GM21786 (cell line): ENCODE measurements around the gene HSPA1A.
"Not testable (repeated sequence)": the region's sequence is repeated elsewhere in the genome, so short reads cannot be mapped to it uniquely, and the experiment has no call there.

Experiments
- ATAC-seq: cut with Tn5 transposase; IDR thresholded peaks from one replicate; pipeline ENCODE4 v1.9.1; 2021; ENCODE audit not compliant: unreplicated experiment

HSPA1A gene

DNA sequence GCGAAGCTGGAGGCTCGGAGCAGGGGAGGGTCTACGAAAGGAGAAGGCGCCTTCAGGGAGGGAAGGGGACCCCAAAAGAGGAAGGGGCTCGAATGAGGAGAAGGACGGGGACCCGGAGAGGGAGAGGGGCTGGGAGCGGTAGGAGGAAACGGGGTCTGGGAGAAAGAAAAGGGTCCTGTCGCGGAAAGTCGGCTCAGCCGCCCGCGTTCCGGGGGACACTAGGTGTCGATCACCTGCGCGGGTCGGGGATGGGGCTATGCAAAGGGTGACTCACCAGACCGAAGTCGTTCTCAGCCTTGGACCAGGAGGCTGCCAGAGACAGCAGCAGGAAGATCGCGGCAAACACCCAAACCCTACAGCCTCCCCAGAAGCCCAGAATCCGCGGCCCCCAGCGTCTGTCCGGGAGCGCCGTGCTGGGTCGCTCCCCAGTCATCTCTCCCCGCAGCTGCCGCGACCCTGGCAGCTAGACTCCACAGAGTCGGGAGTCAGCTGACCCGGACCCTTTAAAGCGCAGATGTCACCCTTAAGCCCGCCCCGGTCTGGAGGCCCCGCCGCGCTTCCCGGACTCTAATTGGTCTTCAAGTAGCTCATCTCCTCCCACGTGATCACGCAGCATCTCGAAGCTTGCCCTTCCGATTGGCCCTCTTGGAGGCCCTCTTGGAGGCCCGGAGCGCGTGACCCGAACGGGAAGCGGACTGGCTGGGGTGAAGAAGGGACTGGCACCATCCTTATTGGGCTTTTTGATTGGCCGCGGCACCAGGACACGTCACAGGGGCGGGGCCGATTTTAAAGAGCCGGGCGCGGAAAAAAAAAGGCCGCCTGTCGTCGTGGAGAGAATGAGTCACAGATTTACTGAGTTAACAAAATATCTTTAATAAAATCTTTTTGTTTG lies 47.2 kb downstream of the HSPA1A start, which contains the start of gene NEU1:
TSS of gene NEU1 (minus strand) at position 478 of the 892 bp plus-strand sequence. CDS start at position 433, 45 bp downstream.
- ATAC-seq, result peak; percentile 92

DNA sequence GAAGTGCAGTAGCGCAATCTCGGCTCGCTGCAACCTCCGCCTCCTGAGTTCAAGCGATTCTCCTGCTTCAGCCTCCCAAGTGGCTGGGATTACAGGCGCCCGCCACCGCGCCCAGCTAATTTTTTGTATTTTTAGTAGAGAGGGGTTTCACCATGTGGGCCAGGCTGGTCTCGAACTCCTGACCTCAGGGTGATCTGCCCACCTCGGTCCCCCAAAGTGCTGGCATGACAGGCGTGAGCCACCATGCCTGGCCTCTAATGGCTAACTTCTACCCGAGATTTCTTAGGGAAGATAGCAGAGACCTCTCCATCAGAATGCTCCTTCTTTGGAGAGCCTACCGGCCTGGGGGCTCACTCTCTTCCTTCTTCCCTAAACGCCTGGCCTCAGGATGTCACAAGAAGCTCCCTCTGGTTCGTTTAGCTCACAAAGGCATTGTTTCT lies 48.8 kb downstream of the HSPA1A start:
- ATAC-seq, result not testable (repeated sequence)

DNA sequence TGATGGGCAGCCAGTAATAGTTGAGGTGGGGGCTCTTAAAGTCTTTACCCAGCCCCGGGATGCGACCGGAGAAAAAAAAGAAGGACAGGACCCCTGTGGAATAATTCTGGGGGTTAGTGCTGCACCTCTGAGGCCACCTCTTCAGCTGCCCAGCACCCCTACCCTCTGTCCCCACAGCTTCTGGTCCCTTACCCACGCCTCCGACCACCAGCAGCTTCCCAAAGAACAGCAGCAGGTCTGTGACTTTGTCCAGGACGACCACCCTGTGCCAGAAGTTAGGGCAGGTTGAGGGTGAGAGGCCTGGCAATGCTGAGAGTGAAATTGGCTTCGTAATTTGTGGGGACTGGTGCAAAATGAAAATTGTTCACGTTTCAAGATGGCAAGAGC lies 49.5 kb downstream of the HSPA1A start:
- ATAC-seq, result no peak

DNA sequence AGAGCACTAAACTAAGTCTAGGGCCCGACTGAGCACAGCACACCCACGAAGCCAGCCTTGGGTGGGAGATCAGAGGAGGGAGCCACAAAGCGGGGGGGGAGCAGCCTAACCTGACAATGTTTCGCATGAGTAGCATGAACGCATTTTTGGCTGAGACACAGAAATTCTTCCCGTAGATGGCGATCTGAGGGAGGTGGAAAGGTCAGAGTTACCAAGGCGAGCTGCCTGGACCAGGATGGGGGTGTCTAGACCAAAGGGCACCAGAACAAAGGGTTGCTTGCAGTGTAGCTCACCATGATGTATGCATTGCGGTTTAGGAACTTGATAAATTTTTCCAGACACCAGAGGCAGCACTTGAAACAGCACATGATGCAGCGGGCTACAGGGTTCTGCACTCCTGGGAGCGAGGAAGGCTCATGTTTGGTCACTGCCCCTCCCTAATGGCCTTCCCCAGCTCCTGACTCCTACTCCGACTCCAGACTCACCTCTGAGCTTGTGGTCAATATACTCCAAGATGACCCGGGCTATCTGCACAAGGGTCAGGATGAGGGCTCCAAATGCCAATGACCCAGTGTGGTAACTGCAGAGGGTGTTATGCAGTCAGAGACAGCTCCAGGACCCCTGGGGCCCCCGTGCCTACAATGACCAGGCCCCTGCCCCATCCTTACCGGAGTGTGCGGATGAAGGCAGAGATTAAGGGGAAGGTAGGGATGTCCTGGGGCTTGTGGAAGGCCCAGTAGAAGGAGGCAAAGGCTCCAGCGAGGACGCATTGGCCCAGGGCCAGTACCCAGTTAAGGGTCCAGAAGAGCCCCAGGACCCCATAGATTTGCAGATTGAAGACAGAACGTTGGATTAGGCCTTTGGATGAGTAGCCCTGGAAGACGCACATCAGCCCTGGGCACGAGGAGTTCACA lies 50.1 kb downstream of the HSPA1A start:
- ATAC-seq, result no peak
